Breast epithelium (tissue), 3 donors: ENCODE results near the gene C5orf24.

ENCODE experiments used
- POLR2A ChIP-seq: fragments of 450-650 bp; IDR thresholded peaks from one replicate; pipeline ENCODE4 v1.6.1; 2016; ENCODE audit warnings: antibody characterized with exemption, mild to moderate bottlenecking, moderate library complexity
- POLR2AphosphoS5 ChIP-seq, 3 donors: sonication (generic); formaldehyde crosslinking; IDR thresholded peaks; one replicate each; pipeline ENCODE4 v1.6.1; 2017; ENCODE audit warnings: antibody characterized with exemption in 3 of 3
- TF ChIP-seq, protein P1 (sequence below), 3 donors: fragments of 450-650 bp; IDR thresholded peaks; one replicate each; pipeline ENCODE4 v1.5.1; 2016 to 2017; ENCODE audit warnings: antibody characterized with exemption in 3 of 3, mild to moderate bottlenecking in 3 of 3, moderate library complexity in 3 of 3

DNA sequence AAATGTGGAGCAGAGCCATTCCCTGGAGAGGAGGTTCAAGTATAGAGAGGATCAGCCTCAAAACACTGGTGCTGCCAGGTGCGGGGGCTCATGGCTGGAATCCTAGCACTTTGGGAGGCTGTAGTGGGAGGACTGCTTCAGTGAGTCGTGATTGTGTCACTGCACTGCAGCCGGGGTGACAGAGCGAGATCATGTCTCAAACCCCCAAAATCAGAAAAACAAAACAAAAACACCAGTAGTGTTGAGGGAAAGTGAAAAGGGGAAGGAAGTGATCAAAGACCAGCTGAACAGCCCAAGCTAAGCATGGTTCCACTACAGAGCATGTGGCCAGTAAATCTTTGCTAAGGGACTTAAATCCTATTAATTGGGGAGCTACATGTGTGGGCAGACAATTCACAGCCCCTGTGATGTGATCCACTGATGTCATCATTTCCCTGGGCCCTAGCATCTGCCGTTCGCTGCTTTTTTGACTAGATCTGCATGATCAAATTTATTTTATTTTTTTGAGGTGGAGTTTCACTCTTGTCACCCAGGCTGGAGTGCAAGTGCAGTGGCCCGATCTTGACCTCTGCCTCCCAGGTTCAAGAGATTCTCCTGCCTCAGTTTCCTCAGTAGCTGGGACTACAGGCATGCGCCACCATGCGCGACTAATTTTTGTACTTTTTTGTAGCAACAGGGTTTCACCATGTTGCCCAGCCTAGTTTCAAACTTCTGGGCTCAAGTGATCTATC lies 56.5 kb downstream of the C5orf24 start:
- TF ChIP-seq, protein P1, sequence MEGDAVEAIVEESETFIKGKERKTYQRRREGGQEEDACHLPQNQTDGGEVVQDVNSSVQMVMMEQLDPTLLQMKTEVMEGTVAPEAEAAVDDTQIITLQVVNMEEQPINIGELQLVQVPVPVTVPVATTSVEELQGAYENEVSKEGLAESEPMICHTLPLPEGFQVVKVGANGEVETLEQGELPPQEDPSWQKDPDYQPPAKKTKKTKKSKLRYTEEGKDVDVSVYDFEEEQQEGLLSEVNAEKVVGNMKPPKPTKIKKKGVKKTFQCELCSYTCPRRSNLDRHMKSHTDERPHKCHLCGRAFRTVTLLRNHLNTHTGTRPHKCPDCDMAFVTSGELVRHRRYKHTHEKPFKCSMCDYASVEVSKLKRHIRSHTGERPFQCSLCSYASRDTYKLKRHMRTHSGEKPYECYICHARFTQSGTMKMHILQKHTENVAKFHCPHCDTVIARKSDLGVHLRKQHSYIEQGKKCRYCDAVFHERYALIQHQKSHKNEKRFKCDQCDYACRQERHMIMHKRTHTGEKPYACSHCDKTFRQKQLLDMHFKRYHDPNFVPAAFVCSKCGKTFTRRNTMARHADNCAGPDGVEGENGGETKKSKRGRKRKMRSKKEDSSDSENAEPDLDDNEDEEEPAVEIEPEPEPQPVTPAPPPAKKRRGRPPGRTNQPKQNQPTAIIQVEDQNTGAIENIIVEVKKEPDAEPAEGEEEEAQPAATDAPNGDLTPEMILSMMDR (IDR thresholded peaks at IDR 0.05) = no peak
- TF ChIP-seq POLR2A (no peak), POLR2AphosphoS5 (IDR thresholded peaks at IDR 0.05) (no peak)
